ENCODE data around the gene CTSA. TPM values are rescaled to one million over a fixed set of nuclear protein-coding genes. Genes with fewer than 3 reads are reported as not detected.

Gene CTSA
- total RNA-seq, 2 donors from 2014 or later = 41.0 to 43.8 TPM

DNA sequence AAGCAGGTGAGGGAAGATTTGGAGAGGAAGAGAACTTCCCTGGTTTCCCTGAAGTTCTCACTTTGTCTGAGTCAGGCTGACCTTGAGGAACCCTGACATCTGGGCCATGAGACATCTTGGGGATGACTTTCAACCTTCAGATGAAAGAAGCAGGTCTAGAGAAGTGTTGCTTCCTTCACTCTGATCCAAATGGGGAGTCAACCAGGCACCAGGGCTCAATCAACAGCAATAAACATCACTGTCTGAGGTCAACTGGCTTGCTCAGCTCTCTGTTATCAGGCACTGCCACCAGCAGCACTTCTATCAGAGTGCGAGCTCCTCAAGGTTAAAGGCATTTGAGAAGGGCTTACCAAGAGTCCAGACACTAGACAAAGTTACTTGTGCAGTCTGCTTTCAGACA is 40.2 kb upstream of the CTSA start:
- TF ChIP-seq, protein P1, sequence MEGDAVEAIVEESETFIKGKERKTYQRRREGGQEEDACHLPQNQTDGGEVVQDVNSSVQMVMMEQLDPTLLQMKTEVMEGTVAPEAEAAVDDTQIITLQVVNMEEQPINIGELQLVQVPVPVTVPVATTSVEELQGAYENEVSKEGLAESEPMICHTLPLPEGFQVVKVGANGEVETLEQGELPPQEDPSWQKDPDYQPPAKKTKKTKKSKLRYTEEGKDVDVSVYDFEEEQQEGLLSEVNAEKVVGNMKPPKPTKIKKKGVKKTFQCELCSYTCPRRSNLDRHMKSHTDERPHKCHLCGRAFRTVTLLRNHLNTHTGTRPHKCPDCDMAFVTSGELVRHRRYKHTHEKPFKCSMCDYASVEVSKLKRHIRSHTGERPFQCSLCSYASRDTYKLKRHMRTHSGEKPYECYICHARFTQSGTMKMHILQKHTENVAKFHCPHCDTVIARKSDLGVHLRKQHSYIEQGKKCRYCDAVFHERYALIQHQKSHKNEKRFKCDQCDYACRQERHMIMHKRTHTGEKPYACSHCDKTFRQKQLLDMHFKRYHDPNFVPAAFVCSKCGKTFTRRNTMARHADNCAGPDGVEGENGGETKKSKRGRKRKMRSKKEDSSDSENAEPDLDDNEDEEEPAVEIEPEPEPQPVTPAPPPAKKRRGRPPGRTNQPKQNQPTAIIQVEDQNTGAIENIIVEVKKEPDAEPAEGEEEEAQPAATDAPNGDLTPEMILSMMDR (IDR thresholded peaks at IDR 0.05) = no peak
- TF ChIP-seq POLR2A (IDR thresholded peaks at IDR 0.05) = no peak
- no peak for ATAC-seq

DNA sequence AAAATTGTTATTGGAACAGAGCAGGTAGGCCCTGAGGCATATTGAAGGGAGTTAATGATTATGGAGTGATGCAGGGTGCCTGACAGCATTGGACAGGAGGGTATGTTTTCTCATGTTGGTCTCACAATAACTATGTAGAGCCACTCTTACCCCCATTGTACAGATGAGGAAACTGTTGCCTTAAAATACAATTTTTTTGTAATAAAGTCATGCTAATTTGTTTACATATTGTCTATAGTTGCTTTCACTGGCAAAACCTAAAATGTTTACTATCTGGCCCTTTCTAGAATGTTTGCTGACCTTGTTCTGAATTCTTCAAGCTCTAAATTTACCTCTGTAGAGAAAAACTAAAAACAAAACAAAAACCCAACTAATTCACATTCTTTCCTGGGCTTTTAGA is 39.6 kb upstream of the CTSA start:
- no peak overlapping the region for H3K4me3 ChIP-seq
- ATAC-seq (no peak), DNase-seq (no peak)
- TF ChIP-seq POLR2A (IDR thresholded peaks at IDR 0.05) = no peak
- TF ChIP-seq, protein P1 (IDR thresholded peaks at IDR 0.05) = no peak
- no peak overlapping the region for H3K27ac ChIP-seq
- H3K9me3 ChIP-seq = no peaks in the 10 kb centered on the region
- peaks cover 22% of the 10 kb centered on the region for H3K4me1 ChIP-seq
- H3K36me3 ChIP-seq (replicated peaks in 1 of 2; ENCODE audit: insufficient read depth in 1 of 2, low read depth in 2 of 2) = peaks cover 0 to 4% of the 10 kb centered on the region in 2 donors
- intact Hi-C loops (cut with DNase I) = no loop called here
- H3K27me3 ChIP-seq = no peaks in the 10 kb centered on the region

More for the DNA sequence above, 40.2 kb upstream of the CTSA start:
- H3K36me3 ChIP-seq (replicated peaks in 1 of 2; ENCODE audit: insufficient read depth in 1 of 2, low read depth in 2 of 2) = peaks cover 0 to 4% of the 10 kb centered on the region in 2 donors
- no peak overlapping the region for H3K27ac ChIP-seq
- intact Hi-C loops (cut with DNase I) = no loop called here
- H3K27me3 ChIP-seq = no peaks in the 10 kb centered on the region
- no peak for DNase-seq
- no peak overlapping the region for H3K4me3 ChIP-seq
- H3K9me3 ChIP-seq = no peaks in the 10 kb centered on the region
- WGBS, 2 donors = 42 to 71% methylated on average over 1 of the region's 1 CpG
- H3K4me1 ChIP-seq = peaks cover 16% of the 10 kb centered on the region

DNA sequence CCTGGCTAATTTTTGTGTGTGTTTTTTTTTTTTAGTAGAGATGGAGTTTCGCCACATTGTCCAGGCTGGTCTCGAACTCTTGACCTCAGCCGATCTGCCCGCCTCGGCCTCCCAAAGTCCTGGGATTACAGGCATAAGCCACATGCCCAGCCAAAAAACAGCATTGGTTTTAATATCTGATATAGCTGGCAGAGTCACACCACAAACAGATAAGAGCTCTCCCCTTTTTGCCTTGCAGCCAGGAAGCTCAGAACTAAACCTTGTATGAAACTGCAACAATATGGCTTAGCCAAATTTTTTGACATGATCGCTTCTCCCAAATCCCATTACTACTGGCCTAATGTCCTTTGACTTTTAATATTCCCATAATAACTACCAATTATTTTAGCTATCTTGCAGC is 38.8 kb upstream of the CTSA start:
- TF ChIP-seq POLR2A (IDR thresholded peaks at IDR 0.05) = no peak
- TF ChIP-seq, protein P1 (IDR thresholded peaks at IDR 0.05) = no peak
- no peak overlapping the region for H3K27ac ChIP-seq
- intact Hi-C loops (cut with DNase I) = no loop called here
- no peaks in the 10 kb centered on the region for H3K9me3 ChIP-seq
- WGBS, 2 donors = 84 to 95% methylated on average over 3 to 6 of the region's 6 CpGs
- no peak for ATAC-seq
- no peak overlapping the region for H3K4me3 ChIP-seq
- H3K27me3 ChIP-seq = no peaks in the 10 kb centered on the region
- H3K4me1 ChIP-seq = peaks cover 25% of the 10 kb centered on the region
- no peak for DNase-seq
- H3K36me3 ChIP-seq (replicated peaks in 1 of 2; ENCODE audit: insufficient read depth in 1 of 2, low read depth in 2 of 2) = peaks cover 0 to 4% of the 10 kb centered on the region in 2 donors

GRCh38 chr20:45853484-45853883 is 37.7 kb upstream of the CTSA start:
- intact Hi-C loops (cut with DNase I) = no loop called here
- no peak for ATAC-seq
- Histone ChIP-seq H3K9me3 (no peaks in the 10 kb centered on the region), H3K4me3 (no peak overlapping the region), H3K27ac (no peak overlapping the region), H3K27me3 (no peaks in the 10 kb centered on the region), H3K4me1 (peaks cover 31% of the 10 kb centered on the region), H3K36me3 (replicated peaks in 1 of 2; ENCODE audit: insufficient read depth in 1 of 2, low read depth in 2 of 2) (peaks cover 0 to under 1% of the 10 kb centered on the region in 2 donors)
- no peak for DNase-seq
- 29 to 40% methylated on average over 2 of the region's 2 CpGs for WGBS, 2 donors
- TF ChIP-seq, protein P1 (IDR thresholded peaks at IDR 0.05) = no peak
- TF ChIP-seq POLR2A (IDR thresholded peaks at IDR 0.05) = no peak

DNA sequence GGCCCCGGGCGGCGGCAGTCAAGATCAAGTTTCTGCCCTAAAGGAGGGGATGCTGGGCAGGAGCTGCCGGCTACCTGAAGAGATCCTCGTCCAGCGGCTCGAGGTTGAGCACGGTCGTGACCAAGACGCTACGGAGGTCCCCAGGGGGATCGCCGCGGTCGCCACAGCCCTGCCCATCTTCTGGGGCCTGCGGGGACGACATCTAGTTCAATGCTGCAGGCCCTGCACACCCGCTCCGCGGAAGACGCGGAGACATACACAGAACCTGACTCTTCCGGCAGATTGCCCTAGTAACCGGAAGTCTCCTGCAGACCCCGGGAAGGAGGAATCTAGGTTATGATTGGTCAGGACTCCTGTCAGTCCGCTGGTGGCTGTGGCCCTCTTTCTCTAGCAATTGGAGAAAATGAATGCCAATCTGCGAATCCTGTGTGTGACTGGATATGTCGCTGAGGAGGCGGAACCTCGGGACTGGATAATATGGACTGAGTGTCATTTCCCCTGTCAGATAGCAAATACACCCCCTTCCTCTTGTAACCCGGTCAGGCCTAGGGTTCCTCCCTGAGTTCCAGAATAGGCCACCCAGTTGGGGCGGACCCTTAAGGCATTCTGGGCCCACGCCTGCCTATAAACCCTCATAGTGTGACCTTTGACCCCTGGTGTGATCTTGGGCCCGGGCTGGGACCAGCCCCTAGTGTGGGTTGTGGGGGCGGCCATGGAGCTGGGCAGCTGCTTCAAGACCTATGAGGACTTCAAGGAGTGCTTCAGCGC is 33.8 kb upstream of the CTSA start, which contains the start of the genes ACOT8 and ZSWIM3:
Gene ACOT8, minus strand, starts transcription at position 279 of the 768 bp plus-strand sequence. Its CDS starts 77 bp downstream, at position 202.
Gene ZSWIM3, plus strand, starts transcription at position 501 of the 768 bp plus-strand sequence. Its CDS starts 212 bp downstream, at position 713.
- ATAC-seq (peak; percentile 100), DNase-seq (peak; percentile 96 to 100 (median 98))
- peak; percentile 50 to 81 (median 80) for TF ChIP-seq POLR2A (IDR thresholded peaks at IDR 0.05)
- TF ChIP-seq, protein P1 (IDR thresholded peaks at IDR 0.05) = no peak
- Histone ChIP-seq H3K27ac (peak within 1 kb of the TSS; percentile 52 to 80 (median 70)), H3K4me3 (peak within 1 kb of the TSS; percentile 30 to 73), H3K9me3 (no peaks in the 10 kb centered on the region), H3K36me3 (replicated peaks in 1 of 2; ENCODE audit: insufficient read depth in 1 of 2, low read depth in 2 of 2) (no peaks in the 10 kb centered on the region), H3K4me1 (peaks cover 32% of the 10 kb centered on the region), H3K27me3 (no peaks in the 10 kb centered on the region)
- 0 to 1% methylated on average over 14 to 35 of the region's 36 CpGs for WGBS, 2 donors
- intact Hi-C loops (cut with DNase I) = no loop called here

Data from body of pancreas (tissue), 4 donors.